GM12878 (cell line): ENCODE measurements around the gene CTBP1. TPM values are rescaled to one million over a fixed set of nuclear protein-coding genes. Genes with fewer than 3 reads are reported as not detected.

ENCODE experiments used
- ATAC-seq: fragments of 200-7000 bp; cut with Tn5 transposase; 3 replicates; pipeline ENCODE4 v1.9.1; 2020; ENCODE audit warnings: mild to moderate bottlenecking, moderate library complexity
- BruUV-seq: library from RNA; stranded (reverse); fragments of 400-500 nt; replicated peaks from 2 replicates; lab custom pipeline; 2021; lab: Mats Ljungman, UMichigan
- CTCF ChIA-PET: fragments of 300-600 bp; sonication (Branson Sonifier 250); formaldehyde crosslinking; extraction: SDS; loops from one replicate; lab custom pipeline; 2021; ENCODE audit warnings: inconsistent platforms; lab: Yijun Ruan, JAX
- POLR2A ChIA-PET: fragments of 350-600 bp; formaldehyde crosslinking; extraction: SDS; loops from one replicate; lab custom pipeline; 2021; ENCODE audit warnings: inconsistent platforms; lab: Charles Lee
- RAD21 ChIA-PET: fragments of 300-600 bp; sonication (Branson Sonifier 250); formaldehyde crosslinking; loops from one replicate; lab custom pipeline; 2023; ENCODE audit warnings: antibody characterized with exemption; ENCODE audit not compliant: unreplicated experiment; lab: Charles Lee
- SMC1A ChIA-PET: fragments of 300-600 bp; sonication (Branson Sonifier 250); formaldehyde crosslinking; loops from one replicate; lab custom pipeline; 2023; ENCODE audit not compliant: unreplicated experiment, uncharacterized antibody; lab: Charles Lee
- DNase-seq: peaks from one replicate; pipeline ENCODE4 v3.0.0-alpha.2; 2011; ENCODE audit warnings: low read depth, low spot score
- FAIRE-seq: peaks from 3 replicates; lab custom pipeline; 2011; peaks lifted over from hg19 to GRCh38; lab: Jason Lieb, UNC
- H2AFZ ChIP-seq: 2 replicates; pipeline ENCODE4 v1.6.0; 2011; ENCODE audit warnings: low read depth, low read length, control low read depth; ENCODE audit not compliant: control insufficient read depth
- H3K27ac ChIP-seq: 2 replicates; pipeline ENCODE4 v1.5.1; 2011; ENCODE audit warnings: control low read depth; ENCODE audit not compliant: control insufficient read depth, insufficient read depth
- H3K27me3 ChIP-seq, 2 experiments: replicated peaks in 1 of 2; 2 replicates each; pipeline versions ENCODE4 v1.6.0 to v1.6.1; 2011; ENCODE audit warnings: low read length in 1 of 2; ENCODE audit not compliant: control insufficient read depth in 2 of 2, insufficient read depth in 2 of 2
- H3K36me3 ChIP-seq, 2 experiments: 2 replicates each; pipeline ENCODE4 v1.5.1; 2011; ENCODE audit warnings: low read length in 1 of 2; ENCODE audit not compliant: control insufficient read depth in 2 of 2, insufficient read depth in 2 of 2
- H3K4me1 ChIP-seq: 2 replicates; pipeline ENCODE4 v1.6.1; 2011; ENCODE audit warnings: mild to moderate bottlenecking, low read length, moderate library complexity, mixed read lengths; ENCODE audit not compliant: control insufficient read depth, insufficient read depth
- H3K4me2 ChIP-seq: 2 replicates; pipeline ENCODE4 v1.6.0; 2011; ENCODE audit warnings: control low read depth; ENCODE audit not compliant: control insufficient read depth, insufficient read depth
- H3K4me3 ChIP-seq: fragments of 200-600 bp; sonication (generic); 2 replicates; pipeline ENCODE4 v1.5.1; 2016
- H3K79me2 ChIP-seq: 2 replicates; pipeline ENCODE4 v1.6.0; 2011; ENCODE audit warnings: low read length; ENCODE audit not compliant: control insufficient read depth, insufficient read depth
- H3K9ac ChIP-seq: 2 replicates; pipeline ENCODE4 v1.8.0; 2011; ENCODE audit warnings: low read length, control low read depth, mixed read lengths; ENCODE audit not compliant: control insufficient read depth, insufficient read depth
- H3K9me3 ChIP-seq: replicated peaks from 3 replicates; pipeline ENCODE4 v1.5.1; 2011; ENCODE audit warnings: mild to moderate bottlenecking, low read length; ENCODE audit not compliant: control insufficient read depth, insufficient read depth
- H4K20me1 ChIP-seq: 2 replicates; pipeline ENCODE4 v1.6.0; 2011; ENCODE audit not compliant: control insufficient read depth, insufficient read depth
- BCL3 ChIP-seq: IDR thresholded peaks from 2 replicates; pipeline ENCODE4 v1.6.1; 2011; ENCODE audit warnings: borderline replicate concordance, low read depth, mild to moderate bottlenecking, moderate library complexity, low read length; ENCODE audit not compliant: insufficient read depth, poor library complexity, severe bottlenecking
- CREB1 ChIP-seq: IDR thresholded peaks from 2 replicates; pipeline ENCODE4 v1.6.1; 2012; ENCODE audit warnings: low read depth, mild to moderate bottlenecking, inconsistent platforms
- EGR1 ChIP-seq, 2 experiments: IDR thresholded peaks; 1 replicate in 1 of 2; 2 replicates in 1 of 2; pipeline ENCODE4 v1.6.1; 2011 to 2012; ENCODE audit warnings: low read depth in 2 of 2, low read length in 2 of 2, borderline replicate concordance in 1 of 2, mild to moderate bottlenecking in 1 of 2, moderate library complexity in 1 of 2
- HSF1 ChIP-seq: fragments of 150-350 bp; IDR thresholded peaks from 2 replicates; pipeline ENCODE4 v1.6.1; 2014; ENCODE audit warnings: mild to moderate bottlenecking, low read depth, low read length
- KDM1A ChIP-seq: fragments of 200-600 bp; sonication (generic); IDR thresholded peaks from 2 replicates; pipeline ENCODE4 v1.6.1; 2016; ENCODE audit warnings: borderline replicate concordance
- POLR2AphosphoS2 ChIP-seq: IDR thresholded peaks from 2 replicates; pipeline ENCODE4 v1.6.1; 2011; ENCODE audit warnings: low read depth, mild to moderate bottlenecking, low read length, improper control_type of control experiment, moderate library complexity
- RB1 ChIP-seq: fragments of 450-650 bp; formaldehyde crosslinking; IDR thresholded peaks from 2 replicates; pipeline ENCODE4 v1.6.1; 2017; ENCODE audit warnings: mild to moderate bottlenecking, borderline replicate concordance
- SIN3A ChIP-seq: IDR thresholded peaks from 2 replicates; pipeline ENCODE4 v1.6.1; 2012; ENCODE audit warnings: low read depth, low read length, improper control_type of control experiment
- TCF3 ChIP-seq: IDR thresholded peaks from 2 replicates; pipeline ENCODE4 v1.6.1; 2012; ENCODE audit warnings: low read depth, mild to moderate bottlenecking, low read length, borderline replicate concordance; ENCODE audit not compliant: insufficient read depth
- ZBED1 ChIP-seq: IDR thresholded peaks from 2 replicates; pipeline ENCODE4 v1.6.1; 2016; ENCODE audit warnings: borderline replicate concordance
- ZSCAN29 ChIP-seq: fragments of 450-650 bp; IDR thresholded peaks from 2 replicates; pipeline ENCODE4 v1.6.1; 2017; ENCODE audit warnings: mild to moderate bottlenecking, moderate library complexity
- WGBS: methylation state at CpG from one replicate; pipeline ENCODE4 v1.1.6; 2016; ENCODE audit warnings: low lambda C conversion rate; ENCODE audit not compliant: insufficient replicate concordance, insufficient coverage; ENCODE audit errors: missing lambda C conversion rate; 5-methylcytosine and 5-hydroxymethylcytosine counted together
- in situ Hi-C: fragments of 300-500 bp; cut with MboI; formaldehyde crosslinking; loops from 9 replicates; pipeline ENCODE4 v1.14.3; 2018; ENCODE audit warnings: mixed read lengths
- intact Hi-C: fragments of 100-400 bp; cut with micrococcal nuclease; formaldehyde crosslinking; loops from one replicate; pipeline ENCODE4 v1.14.2; 2022; ENCODE audit not compliant: unreplicated experiment
- polyA plus RNA-seq, 11 experiments: library from polyadenylated mRNA; depleted of rRNA in 4 of 11; unstranded in 6 of 11; stranded (reverse) in 5 of 11; fragments of >200 nt; fragmentation: Nextera tagmentation in 4 of 11; fragmentation: Illumina TruSeq in 1 of 11; extraction: Ambion mirVana in 4 of 11; extraction: Trizol in 1 of 11; gene quantifications; 1 replicate in 1 of 11; 2 replicates in 10 of 11; pipeline versions ENCODE4 v1.2.1 to v1.2.3, GENCODE V29; 2011 to 2016; ENCODE audit warnings: inconsistent platforms in 2 of 11, missing spikeins in 2 of 11, low read depth in 1 of 11
- total RNA-seq, 4 experiments: library from RNA; depleted of rRNA in 3 of 4; stranded (reverse); fragments of >200 nt in 3 of 4; fragmentation: Illumina TruSeq in 1 of 4; extraction: Trizol in 1 of 4; gene quantifications; 2 replicates each; pipeline versions ENCODE4 v1.2.1 to v1.2.3, GENCODE V29; 2013 to 2021

CTBP1 gene
- total and polyA plus RNA-seq, 10 of the 15 experiments (the other 5 are each of a cell fraction or from before 2014, with no cell fraction given): 7.4 to 182 (median 63.1) TPM

- intact Hi-C loops (no loop called here), in situ Hi-C loops (no loop called here)
- H3K4me1 ChIP-seq: no peaks in the 10 kb centered on the region
- no peak overlapping the region for H3K4me3 ChIP-seq
- POLR2A ChIA-PET: no interaction called here
- no peak for DNase-seq
- H4K20me1 ChIP-seq: no peaks in the 10 kb centered on the region
- no peak overlapping the region for H3K4me2 ChIP-seq
- no peak for FAIRE-seq
- H3K9me3 ChIP-seq: no peaks in the 10 kb centered on the region
- BruUV-seq: no TSS peak
- CTCF ChIA-PET: no interaction called here
- RAD21 ChIA-PET: no interaction called here
- H3K27ac ChIP-seq: no peak overlapping the region
- TF ChIP-seq EGR1 (IDR thresholded peaks at IDR 0.05; ENCODE audit: borderline replicate concordance in 1 of 2, low read depth in 2 of 2, low read length in 2 of 2) (no peak), SIN3A (no peak), ZBED1 (no peak), KDM1A (no peak), ZSCAN29 (no peak)
- H3K79me2 ChIP-seq: peaks cover 5% of the 10 kb centered on the region
- no peak overlapping the region for H2AFZ ChIP-seq
- no peak overlapping the region for H3K9ac ChIP-seq
- no peak for ATAC-seq
- 89% methylated on average over 10 of the region's 19 CpGs for WGBS
- SMC1A ChIA-PET: no interaction called here
- peaks cover 31 to 45% of the 10 kb centered on the region in 2 experiments for H3K36me3 ChIP-seq
- no peaks in the 10 kb centered on the region for H3K27me3 ChIP-seq
These were observed 12.8 kb downstream of the CTBP1 start for GRCh38 chr4:1236103-1236641.

GRCh38 chr4:1235381-1236102, 13.4 kb downstream of the CTBP1 start:
- Histone ChIP-seq H3K36me3 (peaks cover 31 to 39% of the 10 kb centered on the region in 2 experiments), H3K4me1 (no peaks in the 10 kb centered on the region), H3K4me3 (no peak overlapping the region), H3K4me2 (no peak overlapping the region), H4K20me1 (no peaks in the 10 kb centered on the region), H3K9ac (no peak overlapping the region), H3K27me3 (no peaks in the 10 kb centered on the region), H3K9me3 (no peaks in the 10 kb centered on the region), H3K27ac (no peak overlapping the region), H3K79me2 (peaks cover under 1% of the 10 kb centered on the region), H2AFZ (no peak overlapping the region)
- TF ChIP-seq CREB1 (no peak), TCF3 (no peak), HSF1 (no peak), POLR2AphosphoS2 (no peak), BCL3 (no peak), RB1 (no peak)
- SMC1A ChIA-PET: no interaction called here
- in situ Hi-C loops: no loop called here
- POLR2A ChIA-PET: no interaction called here
- intact Hi-C loops: no loop called here
- BruUV-seq: no TSS peak
- no peak for DNase-seq
- CTCF ChIA-PET: interaction anchor here (0.6 kb wide), 1 partner anchor 110 kb away, joined by 3 read pairs; no protein-coding TSS in a partner anchor
- RAD21 ChIA-PET: no interaction called here
- ATAC-seq: no peak
- WGBS: 98% methylated on average over 35 of the region's 35 CpGs
- FAIRE-seq: no peak
